NCI-H1092 treated with DMSO at 0.1 percent for 48 hours (cell line): Measurements from ENCODE around the gene SDC3.
A peak's percentile ranks its signal among the peaks of the same experiment; 100 is the strongest.

Source experiments
- DNase-seq: peaks from one replicate; lab custom pipeline; 2025; lab: John Stamatoyannopoulos, UW

The SDC3 gene

DNA sequence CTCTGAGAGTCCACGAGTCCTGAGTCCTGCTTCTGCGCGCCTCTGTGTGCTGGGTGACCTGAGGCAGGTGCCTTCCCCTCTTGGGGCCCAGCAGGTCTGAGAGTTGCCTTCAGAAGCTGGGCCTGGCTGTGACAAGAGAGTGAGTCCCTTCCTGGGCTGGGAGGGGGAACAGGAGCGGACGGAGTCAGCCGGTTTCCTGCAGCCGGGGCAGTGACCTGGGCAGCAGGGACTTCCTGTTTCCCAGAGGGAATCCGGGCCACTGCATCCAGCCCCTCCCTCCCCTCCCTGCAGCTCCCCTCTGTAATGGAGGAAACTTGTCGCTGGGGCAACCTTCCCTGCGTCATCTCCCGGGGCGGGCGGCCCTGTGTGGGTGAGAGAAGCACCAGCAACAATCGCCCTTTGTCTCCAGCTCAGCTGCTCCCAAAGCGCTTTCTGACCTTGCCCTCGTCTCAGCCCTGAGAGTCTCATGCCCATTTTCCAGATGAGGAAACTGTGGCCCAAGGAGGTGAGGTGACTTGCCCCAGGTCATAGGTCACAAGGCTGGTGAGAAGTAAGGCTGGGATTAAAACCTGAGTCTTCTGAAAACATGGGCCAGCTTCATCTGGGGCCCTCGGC is 61.1 kb downstream of the SDC3 start:
- DNase-seq: no peak

DNA sequence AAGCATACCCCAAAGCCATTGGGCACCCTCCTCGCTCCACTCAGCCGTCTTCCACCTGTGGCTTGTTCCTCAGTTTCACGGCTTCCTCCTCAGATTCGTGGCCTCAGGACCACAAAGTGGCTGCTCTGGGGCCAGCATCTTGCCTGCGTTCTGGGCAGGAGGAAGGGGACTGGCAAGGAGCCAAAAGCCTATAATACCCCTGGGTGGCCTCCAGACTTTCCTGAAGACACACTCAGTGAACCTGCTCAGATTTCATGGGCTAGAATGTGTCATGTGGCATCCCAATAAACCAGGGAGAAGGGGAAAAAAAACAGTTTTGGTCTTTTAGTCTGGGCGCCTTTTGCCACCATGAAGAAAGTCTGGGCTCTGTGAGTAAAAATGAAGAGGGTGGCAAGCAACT is 62.0 kb downstream of the SDC3 start:
- no peak for DNase-seq

DNA sequence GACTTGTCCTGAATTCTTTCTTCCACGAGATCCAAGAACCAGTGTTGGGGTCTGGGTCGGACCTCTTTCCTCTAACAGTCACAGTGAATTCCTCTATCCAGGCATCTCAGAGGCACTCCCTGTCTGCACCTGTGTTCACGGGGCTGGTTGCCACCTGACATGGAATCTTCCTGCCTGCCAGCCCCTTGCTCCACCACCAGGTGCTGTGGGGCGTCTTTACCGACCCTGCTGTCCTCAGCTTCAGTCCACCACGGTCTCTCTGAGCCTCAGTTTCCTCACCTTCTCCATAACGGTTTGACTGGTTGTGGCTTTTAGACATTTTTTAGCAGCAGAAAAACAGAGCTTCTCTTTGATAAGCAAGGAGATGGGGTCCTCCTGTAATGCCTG is 62.7 kb downstream of the SDC3 start:
- DNase-seq: no peak

DNA sequence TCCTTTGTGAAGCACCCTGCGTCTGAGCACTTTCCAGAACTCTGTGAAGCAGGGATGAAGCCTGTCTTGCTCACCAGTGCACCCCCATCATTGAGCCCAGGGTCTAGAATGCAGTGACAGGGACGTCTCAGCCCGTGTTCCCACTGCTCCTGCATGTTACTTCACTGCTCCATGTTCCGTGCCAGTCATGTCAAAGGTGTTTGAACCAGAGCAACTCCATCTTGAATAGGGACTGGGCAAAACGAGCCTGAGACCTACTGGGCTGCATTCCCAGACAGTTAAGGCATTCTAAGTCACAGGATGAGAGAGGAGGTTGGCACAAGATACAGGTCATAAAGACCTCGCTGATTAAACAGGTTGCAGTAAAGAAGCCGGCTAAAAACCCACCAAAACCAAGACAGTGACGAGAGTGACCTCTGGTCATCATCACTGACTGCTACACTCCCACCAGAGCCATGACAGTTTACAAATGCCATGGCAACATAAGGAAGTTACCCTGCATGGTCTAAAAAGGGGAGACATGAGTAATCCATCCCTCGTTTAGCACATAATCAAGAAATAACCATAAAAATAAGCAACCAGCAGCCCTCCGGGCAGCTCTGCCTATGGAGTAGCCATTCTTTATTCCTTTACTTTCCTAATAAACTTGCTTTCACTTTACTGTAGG is 63.2 kb downstream of the SDC3 start:
- DNase-seq: no peak

DNA sequence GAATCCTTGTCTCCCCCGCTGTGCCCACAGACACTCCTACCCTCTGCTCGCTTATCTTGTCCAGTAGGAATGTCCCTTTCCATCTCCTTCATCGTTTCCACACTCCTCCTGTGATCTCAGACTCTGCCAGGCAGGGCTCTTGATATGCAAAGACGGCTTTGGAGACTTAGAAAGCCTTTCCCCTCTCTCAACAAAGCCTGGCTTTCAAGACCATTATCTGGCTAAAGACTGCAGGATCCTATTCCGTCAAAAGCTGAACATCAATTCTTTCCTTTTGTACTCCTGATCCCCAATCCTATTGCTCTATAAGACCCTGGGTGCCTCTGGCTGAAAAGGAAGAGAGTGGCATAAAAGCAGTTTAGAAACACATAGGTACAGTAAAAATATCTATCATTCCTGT is 63.9 kb downstream of the SDC3 start:
- no peak for DNase-seq

DNA sequence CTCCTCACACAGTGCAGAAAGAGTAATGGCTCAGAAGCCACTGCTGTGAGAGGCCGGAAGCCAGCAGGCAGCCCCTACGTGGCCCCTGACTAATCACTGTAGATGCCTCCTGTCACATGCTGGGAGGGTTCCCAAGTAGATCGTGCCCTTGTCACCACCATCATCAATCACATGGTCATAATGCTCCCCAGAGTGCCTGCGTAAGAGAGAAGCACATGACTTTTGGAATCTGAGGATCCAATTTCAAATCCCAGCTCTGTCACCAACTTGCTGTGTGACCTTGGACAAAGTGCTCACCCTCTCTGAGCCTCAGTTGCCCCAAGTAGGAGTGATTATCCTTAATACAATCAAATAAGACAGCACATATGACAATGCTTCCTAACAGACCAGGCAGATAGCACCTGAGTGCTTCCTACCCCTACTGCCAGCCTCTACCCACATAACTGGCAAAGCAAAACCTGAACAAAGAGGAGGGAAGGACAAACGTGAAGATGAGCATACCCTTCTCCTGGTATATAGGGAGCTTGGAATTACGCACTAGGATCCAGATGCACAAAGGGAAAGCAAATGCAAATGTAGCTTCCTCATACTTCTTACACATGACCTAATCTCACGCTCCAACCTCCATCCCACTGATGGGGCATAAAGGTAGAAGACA is 65.7 kb downstream of the SDC3 start:
- no peak for DNase-seq

DNA sequence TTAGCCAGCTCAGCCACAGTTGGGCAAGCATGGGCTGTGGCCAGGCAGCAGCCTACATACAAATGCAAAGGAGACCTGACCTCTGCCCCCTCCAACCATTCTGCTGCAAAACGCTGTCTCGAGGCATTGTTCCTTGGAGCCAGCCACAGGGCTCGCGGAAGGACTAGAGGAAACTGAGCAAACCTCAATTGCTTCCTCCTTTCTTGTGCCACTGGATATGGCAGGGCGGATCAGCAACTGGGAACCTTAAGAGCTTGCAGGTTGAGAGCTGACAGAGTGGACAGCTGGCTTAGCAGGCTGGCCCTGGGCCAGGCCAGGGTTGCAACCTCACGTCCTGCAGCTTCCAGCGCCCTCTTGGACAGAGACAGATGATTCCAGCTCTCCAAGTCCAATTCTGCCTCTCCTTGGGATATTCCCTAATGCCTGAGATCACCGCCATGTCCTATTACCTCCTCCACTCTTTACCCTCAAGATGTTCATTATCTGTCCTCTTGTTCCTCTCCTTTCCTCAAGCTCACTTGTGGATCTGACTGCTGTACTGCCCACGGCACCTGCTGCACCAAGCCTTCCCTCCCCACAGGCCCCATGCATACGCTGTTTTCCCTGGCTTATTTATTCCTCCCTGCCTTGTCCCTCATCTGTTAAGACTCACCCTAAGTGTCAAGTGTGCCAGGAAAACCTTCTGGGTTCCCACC is 67.5 kb downstream of the SDC3 start:
- DNase-seq: no peak

DNA sequence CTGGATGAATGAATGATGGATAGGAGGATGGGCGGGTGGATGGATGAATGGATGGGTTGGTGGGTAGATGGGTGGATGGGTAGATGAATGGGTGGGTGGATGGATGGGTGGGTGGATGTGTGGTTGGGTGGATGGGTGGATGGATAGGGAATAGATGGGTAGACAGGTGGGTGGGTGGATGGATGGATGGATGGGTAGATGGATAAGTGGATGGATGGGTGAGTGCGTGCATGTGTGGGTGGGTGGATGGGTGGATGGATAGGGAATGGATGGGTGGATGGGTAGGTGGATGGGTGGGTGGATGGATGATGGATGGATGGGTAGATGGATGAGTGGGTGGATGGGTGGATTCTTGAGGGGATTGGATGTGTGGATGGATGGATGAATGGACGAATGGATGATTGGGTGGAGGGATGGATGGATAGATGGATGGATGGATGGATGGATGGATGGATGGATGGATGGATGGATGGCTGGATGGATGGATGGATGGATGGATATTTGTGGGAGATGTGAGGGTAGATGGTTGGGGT is 68.7 kb downstream of the SDC3 start:
- no peak for DNase-seq

DNA sequence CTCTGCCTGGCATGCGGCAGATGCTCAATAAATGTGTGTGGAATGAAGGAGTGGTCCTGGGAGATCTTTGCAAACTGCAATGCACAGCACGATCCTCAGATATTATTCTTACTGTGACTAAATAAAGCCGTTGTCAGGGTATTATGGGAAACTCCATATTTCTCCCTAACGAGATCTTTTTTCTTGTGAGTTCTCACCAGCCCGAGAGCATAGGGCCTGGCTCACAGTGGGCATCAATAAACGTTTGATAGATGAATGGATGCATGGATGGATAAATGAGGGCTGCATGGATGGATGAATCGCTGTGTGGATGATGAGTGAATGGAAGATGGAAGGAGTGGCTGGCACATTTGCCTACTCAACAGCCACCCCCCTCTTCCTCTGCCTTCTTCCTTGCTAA is 69.6 kb downstream of the SDC3 start:
- DNase-seq: no peak

DNA sequence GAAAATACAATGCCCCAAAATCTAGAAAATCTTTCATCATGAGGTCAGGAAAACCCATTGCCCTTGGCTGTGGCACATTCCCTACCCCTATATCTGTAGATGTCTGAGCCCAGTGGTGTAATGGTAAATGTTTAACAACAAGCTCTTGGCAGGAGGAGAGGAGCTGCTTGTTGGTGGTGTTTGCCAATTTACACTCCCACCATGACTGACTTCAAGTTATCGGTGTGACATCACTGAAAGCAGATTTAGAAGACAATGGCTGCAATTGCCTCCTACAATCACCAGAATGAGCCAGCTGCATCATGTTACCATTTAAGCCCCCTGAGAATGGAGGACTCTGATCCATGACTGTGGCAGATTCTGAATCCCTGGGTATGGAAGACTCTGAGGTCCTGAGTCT is 70.9 kb downstream of the SDC3 start:
- DNase-seq: no peak

DNA sequence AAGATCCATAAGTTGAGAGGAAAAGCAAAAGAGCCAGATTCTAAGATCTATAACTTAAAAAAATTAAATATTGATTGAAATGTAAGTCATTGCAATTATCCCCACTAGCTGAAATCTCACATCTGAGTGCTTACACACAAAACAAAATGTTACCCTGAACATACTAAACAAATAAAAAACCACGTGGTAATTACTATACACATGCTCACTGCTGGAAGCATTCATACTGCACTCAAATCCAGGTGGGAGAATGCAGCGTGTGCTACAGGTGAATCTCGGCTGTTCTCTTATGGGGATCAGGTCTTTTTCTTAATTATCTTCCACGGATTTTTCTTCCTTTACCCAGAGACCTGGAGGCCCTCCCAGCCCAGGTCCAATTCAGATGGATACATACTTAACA is 74.3 kb downstream of the SDC3 start:
- DNase-seq: no peak

DNA sequence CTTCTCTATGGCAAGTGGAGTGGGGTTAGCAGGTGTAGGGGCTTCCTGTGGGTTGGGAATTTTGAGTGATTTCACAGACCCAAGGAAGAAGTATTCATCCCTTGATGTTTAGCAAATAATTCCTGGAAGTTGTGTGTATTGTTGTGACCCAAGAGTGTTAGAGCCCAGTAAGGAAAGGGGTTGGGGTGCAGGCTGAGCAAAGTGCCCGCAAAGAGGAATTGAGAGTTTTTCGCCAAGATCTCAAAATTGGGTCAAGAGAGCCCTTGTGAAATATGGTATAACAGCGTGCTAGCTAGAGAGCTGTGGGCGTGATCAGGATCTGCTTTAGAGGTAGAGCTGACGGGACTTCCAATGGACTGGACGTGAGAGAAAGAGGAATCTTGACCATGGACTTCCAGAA is 78.0 kb downstream of the SDC3 start:
- no peak for DNase-seq

DNA sequence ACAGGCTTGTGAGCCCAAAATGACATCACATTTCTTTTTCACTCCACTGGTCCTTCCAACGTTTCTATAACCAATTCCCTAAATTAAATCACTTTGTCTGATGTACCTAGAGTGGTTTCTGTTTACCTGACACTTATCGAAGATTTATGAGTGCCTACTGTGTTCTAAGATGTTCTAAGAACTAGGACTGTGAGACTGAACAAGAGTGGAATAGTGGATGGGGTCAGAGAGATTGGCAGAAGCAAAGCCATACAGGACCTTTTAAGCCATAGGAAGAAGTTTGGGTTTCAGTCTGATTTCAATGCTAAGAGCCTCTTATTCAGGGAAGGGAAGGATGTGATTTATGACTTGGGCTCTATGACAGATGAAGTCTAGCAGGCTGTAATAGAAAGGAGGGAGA is 78.7 kb downstream of the SDC3 start:
- no peak for DNase-seq

DNA sequence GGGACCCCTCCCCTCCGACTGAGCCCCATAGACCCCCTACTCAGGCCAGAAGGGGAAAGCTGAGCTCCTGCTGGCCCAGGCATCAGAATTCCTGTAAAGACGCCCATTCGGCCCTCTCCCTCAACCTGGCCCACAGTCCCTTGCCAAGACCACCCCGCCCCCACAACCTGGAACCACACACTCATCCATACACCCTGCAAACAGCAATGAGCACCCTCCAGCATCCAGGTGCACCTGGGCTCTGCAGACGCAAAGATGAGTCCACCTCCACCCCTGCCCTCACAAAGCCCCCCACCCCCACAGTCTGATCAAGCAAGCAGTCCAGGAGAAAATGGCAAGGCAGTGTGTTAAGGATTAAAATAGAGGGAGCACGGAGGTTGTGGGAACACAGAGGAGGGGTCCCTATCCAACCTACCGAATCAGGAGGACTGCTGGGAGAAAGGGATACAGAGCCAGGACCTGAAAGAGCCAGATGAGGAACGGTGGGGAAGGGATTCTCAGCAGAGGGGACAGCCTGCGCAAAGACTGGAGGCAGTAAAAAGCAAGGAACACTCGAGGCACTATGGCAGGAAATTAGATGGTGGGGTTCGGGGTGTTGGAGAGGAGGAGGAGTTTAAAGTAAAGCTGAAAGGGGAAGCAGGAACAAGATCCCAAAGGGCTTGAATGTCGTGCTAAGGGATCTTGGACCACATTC is 83.7 kb downstream of the SDC3 start:
- DNase-seq: no peak

DNA sequence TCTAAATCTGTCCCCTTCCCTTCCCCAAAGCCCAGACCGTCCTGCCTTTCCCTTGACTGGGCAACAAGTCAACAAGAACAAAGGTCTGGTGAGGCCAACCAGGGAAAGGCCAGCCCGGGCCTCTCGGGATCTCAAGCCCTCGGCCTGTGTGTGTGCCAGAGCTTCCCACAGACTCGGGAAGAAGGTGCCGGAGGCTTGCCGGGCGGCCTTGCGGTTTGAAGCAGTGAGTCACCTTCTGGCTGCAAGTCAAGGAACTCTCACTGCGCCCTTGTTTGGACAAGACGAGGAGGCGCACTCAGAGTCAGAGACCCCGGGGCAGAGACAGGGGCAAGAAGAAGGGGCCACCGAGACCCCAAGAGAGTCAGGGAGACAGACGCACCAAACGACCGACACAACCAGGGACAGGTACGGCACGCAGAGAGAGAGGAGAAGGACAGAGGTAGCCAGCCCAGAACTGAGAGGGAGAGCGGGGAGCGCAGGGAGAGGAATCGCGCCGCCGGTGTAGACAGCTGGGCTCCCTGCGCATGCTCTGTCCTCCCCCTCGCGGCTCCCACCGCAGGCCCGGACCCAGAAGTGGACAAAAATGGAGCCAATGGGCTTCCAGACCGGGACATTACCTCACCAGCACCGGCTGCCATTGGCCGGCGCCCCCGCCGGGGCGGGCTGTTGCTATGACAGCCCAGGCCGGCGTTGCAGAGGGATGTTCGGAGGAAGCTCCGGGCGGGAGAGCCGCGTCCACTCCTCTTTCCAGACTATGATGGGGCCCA is 84.4 kb downstream of the SDC3 start:
- DNase-seq: peak; percentile 99

DNA sequence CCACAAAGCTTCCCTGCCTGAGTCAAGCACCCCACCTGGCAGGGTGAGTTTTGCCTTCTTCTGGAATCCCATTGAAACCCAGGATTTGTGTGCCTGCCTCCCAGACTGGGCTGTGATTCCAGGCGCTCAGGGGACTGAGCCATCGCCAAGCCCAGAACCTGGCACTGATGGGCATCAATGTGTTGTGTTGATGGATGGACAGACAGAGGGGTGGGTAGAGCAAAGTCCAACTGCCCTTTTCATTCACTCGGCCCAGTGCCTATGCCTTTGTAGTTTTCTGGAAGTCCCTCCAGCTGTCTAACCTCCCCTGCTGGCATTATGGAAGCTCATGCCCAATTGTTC is 85.0 kb downstream of the SDC3 start:
- DNase-seq: no peak

DNA sequence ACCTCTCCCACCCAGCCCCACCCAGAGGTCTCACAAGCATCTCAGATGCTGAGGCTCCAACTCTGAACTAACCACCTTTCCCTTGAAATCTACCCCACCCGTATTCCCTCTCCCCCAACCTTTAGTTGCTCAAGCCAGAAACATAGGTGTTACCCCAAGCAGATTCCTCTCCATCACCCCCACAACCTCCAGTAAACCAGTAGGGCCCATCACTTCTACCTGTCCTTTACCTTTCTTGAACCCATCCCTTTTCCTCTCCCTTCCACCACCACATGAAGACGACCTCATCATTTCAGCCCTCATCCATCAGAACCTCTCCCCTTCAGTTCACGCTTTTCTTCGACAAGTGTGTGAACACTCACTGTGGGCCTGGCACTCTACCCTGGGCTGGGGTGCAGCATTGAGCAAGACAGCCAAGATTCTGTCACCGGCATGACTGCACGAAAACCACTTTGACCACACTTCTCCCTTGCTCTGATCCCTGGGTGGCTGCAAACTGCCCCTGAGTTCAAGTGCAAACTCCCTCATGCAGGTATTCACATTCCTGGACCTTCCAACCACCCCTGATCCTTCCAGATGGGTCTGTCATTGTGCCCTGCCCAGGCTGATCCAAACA is 85.5 kb downstream of the SDC3 start:
- no peak for DNase-seq

DNA sequence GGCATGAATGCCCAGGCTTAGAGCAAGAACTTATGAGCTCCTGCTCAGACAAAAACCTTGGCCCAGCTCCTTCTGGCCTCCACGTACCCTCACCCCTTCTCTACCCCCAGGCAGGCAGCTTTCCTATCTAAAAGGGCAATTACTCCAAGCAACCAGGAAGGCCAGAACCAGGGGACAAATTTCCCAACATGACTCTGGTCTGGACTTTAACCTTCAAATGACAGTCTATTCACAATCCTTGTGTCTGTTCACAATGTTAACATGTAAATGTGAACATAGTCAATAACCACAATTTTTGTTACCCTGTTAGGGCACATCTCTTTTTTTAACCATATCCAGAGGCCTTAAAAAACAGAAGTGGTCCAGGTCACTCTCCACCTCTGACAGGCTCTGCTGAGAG is 86.6 kb downstream of the SDC3 start:
- DNase-seq: no peak

DNA sequence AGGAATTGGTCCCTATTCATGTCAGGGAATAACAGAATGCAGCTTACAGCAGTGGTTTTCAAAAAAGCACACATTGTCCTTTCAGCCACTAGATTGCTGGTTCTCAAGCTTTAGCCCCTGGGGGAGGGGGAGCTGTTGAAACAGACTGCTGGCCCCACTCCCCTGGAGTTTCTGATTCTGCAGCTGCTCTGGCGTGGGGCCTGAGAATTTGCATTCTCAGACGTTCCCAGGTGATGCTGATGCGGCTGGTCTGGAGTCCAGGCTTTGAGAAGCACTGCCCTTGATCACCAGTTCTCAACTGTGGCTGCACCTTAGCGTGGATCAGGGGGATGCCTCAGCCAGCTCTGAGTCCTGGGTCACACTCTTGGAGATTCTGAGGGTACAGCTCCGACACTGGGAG is 88.3 kb downstream of the SDC3 start:
- no peak for DNase-seq
